ENCODE results near the gene EDC4. TPM values are rescaled to one million over a fixed set of nuclear protein-coding genes. Genes with fewer than 3 reads are reported as not detected.

The EDC4 gene
- total RNA-seq, 1 donor, result 85.1 TPM

GRCh38 chr16:67892375-67892774 is 19.5 kb downstream of the EDC4 start:
- H3K4me3 ChIP-seq (ENCODE audit: low read depth, low read length), result peak overlapping the region; percentile 62
- DNase-seq (ENCODE audit: low read depth), result no peak
- TF ChIP-seq CTCF (IDR thresholded peaks at IDR 0.05; ENCODE audit: insufficient read depth, low read depth, low read length), result no peak

GRCh38 chr16:67892899-67893742 is 20.3 kb downstream of the EDC4 start, which contains the start of gene PSKH1:
Gene PSKH1, plus strand, starts transcription at chr16:67893254. Its CDS starts 15,496 bp downstream, at chr16:67908750.
- DNase-seq (ENCODE audit: low read depth), result peak; percentile 96
- H3K4me3 ChIP-seq (ENCODE audit: low read depth, low read length), result peak within 1 kb of the TSS; percentile 68
- TF ChIP-seq CTCF (IDR thresholded peaks at IDR 0.05; ENCODE audit: insufficient read depth, low read depth, low read length), result no peak

- DNase-seq (ENCODE audit: low read depth), result peak; percentile 22
- no peak for TF ChIP-seq CTCF (IDR thresholded peaks at IDR 0.05; ENCODE audit: insufficient read depth, low read depth, low read length)
- H3K4me3 ChIP-seq (ENCODE audit: low read depth, low read length), result peak overlapping the region; percentile 68
Measured at GRCh38 chr16:67893743-67894399, 21.0 kb downstream of the EDC4 start.

GRCh38 chr16:67897231-67897630 is 24.4 kb downstream of the EDC4 start:
- no peak for TF ChIP-seq CTCF (IDR thresholded peaks at IDR 0.05; ENCODE audit: insufficient read depth, low read depth, low read length)
- no peak overlapping the region for H3K4me3 ChIP-seq (ENCODE audit: low read depth, low read length)
- DNase-seq (ENCODE audit: low read depth), result peak; percentile 44

GRCh38 chr16:67901734-67902133 is 28.9 kb downstream of the EDC4 start:
- no peak for DNase-seq (ENCODE audit: low read depth)
- H3K4me3 ChIP-seq (ENCODE audit: low read depth, low read length), result no peak overlapping the region
- no peak for TF ChIP-seq CTCF (IDR thresholded peaks at IDR 0.05; ENCODE audit: insufficient read depth, low read depth, low read length)

GRCh38 chr16:67902831-67903230 is 30.0 kb downstream of the EDC4 start:
- no peak for DNase-seq (ENCODE audit: low read depth)
- H3K4me3 ChIP-seq (ENCODE audit: low read depth, low read length), result no peak overlapping the region
- TF ChIP-seq CTCF (IDR thresholded peaks at IDR 0.05; ENCODE audit: insufficient read depth, low read depth, low read length), result no peak
